ELR (cell line): ENCODE results near the gene KRTAP10-12.
"Not testable (repeated sequence)": the region's sequence is repeated elsewhere in the genome, so short reads cannot be mapped to it uniquely, and the experiment has no call there.

ENCODE experiments used
- DNase-seq: peaks from one replicate; pipeline ENCODE4 v3.0.0-alpha.2; 2015; ENCODE audit warnings: low read depth

Gene KRTAP10-12

DNA sequence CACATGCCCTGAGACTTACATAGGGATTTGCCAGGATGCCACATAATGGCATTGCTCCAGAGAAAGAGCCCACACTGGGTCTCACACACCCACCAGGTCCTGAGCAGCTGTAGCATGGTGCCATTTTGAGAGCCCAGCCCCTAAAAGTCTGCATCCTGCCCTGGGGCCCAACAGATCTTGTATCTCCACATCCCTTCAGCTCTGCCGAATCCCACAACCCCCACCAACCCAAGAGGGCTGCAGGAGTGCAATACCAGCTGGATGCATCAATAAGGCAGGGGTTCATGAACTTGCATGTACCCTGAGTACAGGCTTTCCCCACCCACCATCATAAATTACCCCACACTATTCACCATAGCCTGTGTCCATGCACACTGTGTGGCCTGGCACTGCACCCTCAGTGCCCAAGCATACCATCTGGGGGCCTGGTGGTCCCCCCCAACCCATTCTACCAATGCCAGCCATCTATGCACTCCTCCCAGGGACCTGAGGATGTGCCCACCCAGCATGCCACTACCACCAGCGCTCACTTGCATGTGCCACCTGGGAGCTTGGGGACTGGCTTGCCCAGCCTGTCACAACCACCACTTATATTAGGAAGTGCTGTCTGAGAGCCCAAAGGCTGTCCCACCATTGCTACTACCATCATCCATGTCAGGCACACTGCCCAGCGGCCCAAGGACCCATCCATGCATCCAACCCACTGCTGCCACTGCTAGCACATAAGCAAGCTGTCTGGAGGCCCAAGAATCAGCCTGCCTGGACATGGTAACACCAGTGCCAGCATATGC is 26.1 kb upstream of the KRTAP10-12 start:
- DNase-seq = no peak

DNA sequence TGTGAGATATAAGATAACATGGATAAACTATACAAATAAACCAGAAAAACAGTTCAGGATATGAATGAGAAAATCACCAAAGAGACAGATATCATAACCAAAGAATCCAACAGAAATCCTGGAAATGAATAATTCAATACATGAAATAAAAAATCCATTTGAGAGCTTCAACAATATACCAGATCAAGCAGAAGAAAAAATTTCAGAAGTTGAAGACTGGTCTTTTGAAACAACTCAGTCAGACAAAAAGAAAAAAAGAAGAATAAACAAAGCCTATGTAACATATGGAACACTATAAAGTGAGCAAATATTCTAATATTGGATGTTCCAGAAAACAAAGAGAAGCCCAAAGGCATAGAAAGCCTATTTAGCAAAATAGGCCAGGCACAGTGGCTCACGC is 25.1 kb upstream of the KRTAP10-12 start:
- DNase-seq = no peak

GRCh38 chr21:44677881-44678280 is 19.1 kb upstream of the KRTAP10-12 start:
- no peak for DNase-seq

DNA sequence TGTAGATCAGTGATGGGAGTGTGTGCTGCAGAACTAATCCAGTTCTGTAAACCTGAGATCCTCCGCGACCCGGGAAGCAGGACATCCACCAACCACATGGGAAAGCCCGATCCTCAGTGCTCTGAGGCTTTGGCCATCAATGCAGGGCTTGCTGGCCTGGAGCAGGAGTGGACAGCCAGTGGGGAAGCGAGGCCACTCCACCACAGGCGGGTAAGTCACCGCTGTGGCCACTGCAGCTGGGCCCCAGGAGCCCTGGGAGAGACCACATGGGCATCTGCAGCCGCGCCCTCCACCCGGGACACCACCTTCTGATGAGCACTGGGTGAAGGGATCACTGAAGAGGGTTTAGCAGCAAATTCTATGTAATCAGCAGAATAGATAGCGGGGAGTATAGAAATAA is 15.8 kb upstream of the KRTAP10-12 start:
- no peak for DNase-seq

DNA sequence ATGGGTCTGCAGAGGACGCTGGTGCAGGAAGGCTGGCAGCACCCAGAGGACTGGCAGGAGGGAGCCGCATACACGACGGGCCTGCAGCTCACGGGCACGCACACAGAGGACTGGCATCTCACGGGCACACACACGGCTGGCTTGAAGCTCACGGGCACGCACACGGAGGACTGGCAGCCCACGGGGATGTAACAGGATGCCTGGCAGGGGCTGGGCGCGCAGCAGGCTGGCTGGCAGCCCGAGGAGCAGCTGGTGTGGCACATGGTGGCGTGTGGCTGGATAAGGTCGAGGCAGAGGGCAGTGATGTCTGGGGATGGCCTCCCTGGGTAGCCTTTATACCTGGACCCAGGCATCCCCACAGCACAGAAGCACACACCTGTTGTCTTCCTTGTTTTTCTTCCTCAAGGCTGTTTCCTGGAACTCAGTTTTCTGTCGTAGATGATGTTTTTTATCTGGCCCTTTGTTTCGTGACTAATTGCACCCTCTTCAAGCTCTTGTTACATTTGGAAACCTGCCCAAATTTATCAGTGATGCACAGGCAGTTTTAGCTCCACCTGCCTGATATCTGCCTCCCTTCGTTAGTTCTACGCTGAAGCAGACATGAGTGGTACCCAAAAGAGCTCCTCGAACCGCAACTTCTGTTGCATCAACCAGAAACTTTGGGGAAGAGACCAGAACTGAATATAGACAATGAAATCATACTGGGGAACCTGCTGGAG is 15.0 kb upstream of the KRTAP10-12 start, which contains the start of gene KRTAP12-1:
Gene KRTAP12-1, minus strand, starts transcription at position 303 of the 719 bp plus-strand sequence. Its CDS starts 40 bp downstream, at position 263.
- DNase-seq = no peak

- no peak for DNase-seq
Observed at GRCh38 chr21:44682580-44683151, 14.3 kb upstream of the KRTAP10-12 start.

DNA sequence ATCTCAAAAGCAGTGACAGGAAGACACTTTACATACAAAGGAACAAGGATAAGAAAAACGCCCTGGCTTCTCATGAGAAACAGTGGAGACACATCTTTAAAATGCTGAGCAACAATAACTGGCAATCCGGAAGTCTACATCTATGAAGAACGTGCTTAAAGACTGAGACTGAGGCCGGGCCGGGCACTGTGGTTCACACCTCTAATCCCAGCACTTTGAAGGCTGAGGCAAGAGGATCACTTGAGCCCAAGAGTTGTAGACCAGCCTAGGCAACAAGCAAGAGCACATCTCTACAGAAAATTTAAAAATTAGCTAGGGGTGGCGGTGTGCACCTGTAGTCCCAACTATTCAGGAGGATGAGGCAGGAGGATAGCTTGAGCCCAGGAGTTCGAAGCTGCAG is 12.9 kb upstream of the KRTAP10-12 start:
- no peak for DNase-seq

- no peak for DNase-seq
Observed at GRCh38 chr21:44684483-44684882, 12.5 kb upstream of the KRTAP10-12 start.

GRCh38 chr21:44685050-44685449 is 11.9 kb upstream of the KRTAP10-12 start:
- not testable (repeated sequence) for DNase-seq

DNA sequence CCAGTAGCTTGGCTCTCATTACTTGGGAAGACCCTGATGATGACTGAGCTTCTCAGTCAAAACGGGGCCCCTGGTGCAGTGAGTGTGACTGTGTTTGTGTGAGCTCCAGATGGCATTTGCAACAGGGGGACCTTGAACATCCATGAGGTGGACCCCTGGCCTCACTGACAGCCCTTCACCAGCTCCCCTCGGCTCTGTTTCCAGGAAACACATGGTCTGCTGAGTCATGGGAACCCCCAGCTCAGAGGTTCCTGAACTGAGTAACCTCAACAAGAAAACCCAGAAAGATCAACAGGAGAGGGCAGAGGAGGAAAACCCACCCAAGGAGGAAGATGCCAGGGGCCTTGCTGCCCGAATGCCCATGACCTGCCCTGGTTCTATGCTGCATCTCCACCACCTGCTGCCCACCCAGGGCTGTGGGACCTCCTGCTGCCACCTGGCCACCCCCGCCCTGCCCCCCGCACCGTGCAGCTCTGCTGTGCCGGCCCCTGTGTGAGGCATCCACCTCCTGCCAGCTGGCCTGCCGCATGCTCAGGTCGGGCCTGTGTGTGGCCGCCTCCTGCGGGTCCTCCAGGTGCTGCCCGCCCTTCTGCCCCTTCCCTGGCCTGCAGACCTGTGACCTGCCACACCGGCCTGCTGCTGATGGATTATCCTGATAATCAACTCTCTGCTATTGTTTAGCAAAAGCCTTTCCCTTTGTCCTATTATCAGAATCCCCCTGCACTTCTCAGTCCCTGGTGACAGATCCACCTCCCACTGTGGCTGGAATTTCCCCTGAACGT is 10.8 kb upstream of the KRTAP10-12 start:
- DNase-seq = no peak

DNA sequence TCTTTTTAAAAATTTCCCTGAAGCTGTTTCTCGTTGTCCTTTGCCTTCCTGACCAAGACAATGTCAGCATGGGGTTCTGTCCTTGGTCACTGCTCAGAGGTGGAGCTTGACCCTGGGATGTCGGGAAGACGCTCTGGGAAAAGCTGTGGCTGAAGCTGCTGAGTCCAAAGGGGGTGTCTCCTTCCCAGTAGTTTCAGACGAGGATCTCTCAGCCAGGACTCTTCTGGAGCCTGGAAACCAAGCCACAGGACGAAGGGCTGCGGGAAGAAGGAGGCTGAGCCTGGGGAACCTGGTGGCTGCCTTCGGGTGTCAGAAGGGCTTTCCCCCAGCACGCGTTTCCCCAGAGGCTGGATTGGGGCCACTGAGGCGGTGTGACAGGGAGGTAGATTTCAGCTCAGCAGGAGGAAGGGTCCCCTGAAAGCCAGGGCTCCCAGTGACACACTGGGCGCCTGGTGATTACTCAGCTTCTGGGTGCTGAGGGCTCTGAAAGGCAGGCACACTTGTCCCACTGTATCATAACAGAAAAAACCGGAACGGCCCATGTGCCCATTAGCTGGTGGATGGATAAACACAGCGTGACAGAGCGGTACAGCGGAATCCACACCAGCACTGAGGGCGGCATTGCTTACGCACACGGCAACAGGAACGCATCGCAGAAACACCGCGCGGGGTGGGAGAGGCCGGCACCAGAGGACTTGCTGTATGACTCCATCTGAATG is 10.0 kb upstream of the KRTAP10-12 start:
- no peak for DNase-seq

DNA sequence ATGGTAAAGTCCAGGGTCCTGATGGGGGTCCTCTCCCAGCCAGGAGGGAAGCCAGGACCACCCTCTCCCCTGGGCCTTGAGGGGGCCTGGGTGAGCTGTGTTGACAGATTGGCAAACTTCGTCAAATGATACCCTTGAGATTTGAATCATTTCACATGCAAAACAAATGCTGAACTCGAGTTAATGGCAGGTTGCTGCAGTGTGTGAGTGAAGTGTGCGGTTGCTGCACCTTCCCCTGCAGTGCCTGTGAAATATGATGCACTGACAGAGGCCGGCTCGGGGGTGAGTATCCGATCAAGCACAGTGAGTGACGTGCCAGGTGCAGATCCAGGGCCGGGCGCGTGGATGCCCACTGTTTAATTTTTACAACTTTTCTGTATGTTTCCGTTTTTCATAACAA is 9.3 kb upstream of the KRTAP10-12 start:
- no peak for DNase-seq

DNA sequence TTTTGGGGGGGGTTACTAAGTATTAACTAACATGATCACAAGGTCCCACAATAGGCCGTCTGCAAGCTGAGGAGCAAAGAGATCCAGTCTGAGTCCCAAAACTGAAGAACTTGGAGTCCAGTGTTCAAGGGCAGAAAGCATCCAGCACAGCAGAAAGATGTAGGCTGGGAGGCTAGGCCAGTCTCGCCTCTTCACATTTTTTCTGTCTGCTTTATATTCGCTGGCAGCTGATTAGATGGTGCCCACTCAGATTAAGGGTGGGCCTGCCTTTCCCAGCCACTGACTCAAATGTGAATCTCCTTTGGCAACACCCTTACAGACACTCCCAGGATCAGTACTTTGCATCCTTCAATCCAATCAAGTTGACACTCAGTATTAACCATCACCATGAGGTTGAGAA is 7.2 kb upstream of the KRTAP10-12 start:
- not testable (repeated sequence) for DNase-seq

- no peak for DNase-seq
Observed at GRCh38 chr21:44691686-44692085, 5.3 kb upstream of the KRTAP10-12 start.

DNA sequence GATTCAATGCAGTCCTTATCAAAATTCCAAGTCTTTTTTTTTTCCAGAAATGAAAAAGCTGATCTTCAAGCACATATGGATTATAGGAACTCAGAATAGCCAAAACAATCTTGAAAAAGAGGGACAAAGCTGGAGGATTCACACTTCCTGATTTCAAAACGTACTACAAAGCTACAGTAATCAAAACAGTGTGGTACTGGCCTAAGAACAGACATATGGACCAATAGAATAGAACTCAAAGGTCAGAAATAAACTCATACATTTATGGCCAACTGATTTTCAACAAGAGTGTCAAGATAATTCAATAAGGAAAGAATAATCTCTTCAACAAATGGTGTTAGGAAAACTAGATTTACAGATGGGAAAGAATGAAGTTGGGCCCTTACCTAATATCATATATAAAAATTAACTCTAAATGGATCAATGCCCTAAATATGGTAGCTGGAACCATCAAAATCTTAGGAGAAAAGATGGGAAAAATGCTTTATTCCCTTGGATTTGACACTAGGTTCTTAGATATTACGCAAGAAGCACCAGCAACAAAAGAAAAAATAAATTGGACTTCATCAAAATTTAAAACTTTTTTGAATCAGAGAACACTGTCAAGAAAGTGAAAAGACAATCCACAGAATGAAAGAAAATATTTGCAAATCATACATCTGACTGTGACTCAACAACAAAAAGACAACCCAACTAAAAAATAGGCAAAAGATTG is 4.0 kb upstream of the KRTAP10-12 start:
- no peak for DNase-seq

GRCh38 chr21:44694776-44695175 is 2.2 kb upstream of the KRTAP10-12 start:
- DNase-seq = no peak

DNA sequence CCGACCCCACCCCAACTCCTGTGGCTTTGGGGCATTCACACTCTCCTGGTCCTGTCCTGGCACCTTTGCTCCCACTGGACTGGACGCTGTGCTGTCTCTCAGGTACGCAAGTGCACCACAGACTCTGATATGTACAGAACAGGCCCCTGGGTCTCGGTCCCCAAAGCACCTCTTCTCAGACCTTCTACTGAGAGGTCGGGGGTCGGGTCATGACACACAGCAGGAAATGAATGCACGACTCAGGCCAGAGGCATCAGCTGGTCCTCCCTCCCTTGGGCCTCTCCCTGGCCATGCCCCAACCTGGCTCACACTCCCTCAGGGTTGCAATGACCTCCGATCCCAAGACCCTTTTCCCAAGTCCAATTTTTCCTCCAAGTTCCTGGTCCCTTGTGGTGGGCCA is 1.8 kb upstream of the KRTAP10-12 start:
- no peak for DNase-seq

GRCh38 chr21:44695641-44696040 is 1.3 kb upstream of the KRTAP10-12 start:
- DNase-seq = no peak

DNA sequence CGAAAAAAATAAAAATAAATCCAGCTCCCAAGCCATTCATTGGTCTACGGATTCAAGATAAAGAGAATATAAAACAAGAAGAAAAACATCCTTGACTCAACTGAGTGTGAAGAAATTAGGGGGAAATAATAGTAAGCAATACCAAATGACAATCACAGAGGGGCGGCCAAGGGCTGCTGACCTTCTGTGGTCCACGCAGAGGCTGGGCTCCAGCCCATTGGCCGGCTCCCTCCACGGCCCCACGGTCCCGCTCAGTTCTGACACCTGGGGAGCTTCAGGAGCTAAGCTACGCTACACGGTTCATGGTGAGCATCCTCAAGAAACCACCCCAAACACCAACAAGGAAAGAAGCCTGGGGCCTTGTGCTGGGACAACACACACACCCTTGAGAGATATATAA is 400 bp upstream of the KRTAP10-12 start:
- DNase-seq = no peak

DNA sequence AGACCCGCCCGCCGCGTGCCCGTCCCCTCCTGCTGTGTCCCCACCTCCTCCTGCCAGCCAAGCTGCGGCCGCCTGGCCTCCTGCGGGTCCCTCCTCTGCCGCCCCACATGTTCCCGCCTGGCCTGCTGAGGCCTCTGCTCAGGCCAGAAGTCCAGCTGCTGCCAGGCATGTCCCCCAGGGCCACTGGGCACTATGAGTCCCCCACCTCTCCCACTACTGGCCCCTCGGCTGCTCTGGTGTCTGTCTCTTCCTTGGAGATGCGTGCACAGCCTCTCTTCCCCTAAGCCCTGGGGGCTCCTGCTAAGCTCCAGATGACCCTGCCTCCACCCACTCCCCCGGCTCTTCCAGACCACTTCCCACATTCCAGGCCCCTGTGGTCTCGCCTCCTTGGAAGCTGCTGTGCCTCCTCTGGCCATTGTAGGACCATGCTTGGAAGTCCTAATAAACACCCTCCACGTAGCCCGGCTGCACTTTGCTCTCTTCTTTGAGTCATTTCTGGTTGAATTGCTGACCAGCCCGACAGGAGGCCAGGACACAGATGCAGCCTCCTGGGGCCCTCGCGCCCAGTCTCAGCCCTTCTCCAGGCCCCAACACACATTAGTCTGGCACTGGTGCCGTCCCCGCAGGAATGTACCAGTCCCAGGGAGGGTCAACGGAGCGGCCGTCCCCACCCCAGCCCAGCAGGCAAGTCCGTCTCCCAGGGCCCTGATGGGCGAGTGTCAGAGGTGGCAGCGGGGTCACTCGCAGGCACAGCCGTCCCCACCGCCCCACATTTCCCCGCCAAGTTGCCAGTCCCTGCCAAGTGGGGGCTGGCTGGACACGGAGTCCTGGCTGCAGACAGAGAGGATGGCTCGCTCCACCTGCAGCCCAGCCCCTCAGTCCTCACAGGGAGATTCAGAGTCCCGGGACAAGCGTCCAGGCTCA is 1.1 kb downstream of the KRTAP10-12 start:
- DNase-seq = no peak
